Activated CD4-positive, alpha-beta T cell treated with anti-CD3 and anti-CD28 coated beads, Interleukin-2, amount 10 ng/mL, durations not matched to agents 7 days and 5 days (primary cell): ENCODE measurements around the gene RARG. TPM values are rescaled to one million over a fixed set of nuclear protein-coding genes. Genes with fewer than 3 reads are reported as not detected.

Experiments
- CTCF ChIA-PET: fragments of 350-600 bp; sonication (Branson Sonifier 250); formaldehyde crosslinking; loops from one replicate; lab custom pipeline; 2021; ENCODE audit warnings: antibody characterized with exemption; lab: Charles Lee
- POLR2A ChIA-PET: fragments of 350-600 bp; sonication (Branson Sonifier 250); formaldehyde crosslinking; loops from one replicate; lab custom pipeline; 2021; ENCODE audit warnings: antibody characterized with exemption; lab: Charles Lee
- DNase-seq: peaks from one replicate; pipeline ENCODE4 v3.0.0-alpha.2; 2020
- H3K27ac Mint-ChIP-seq: one replicate; pipeline ENCODE4 v1.8.0; 2021; ENCODE audit warnings: mild to moderate bottlenecking, moderate library complexity, mixed read lengths
- H3K27me3 Mint-ChIP-seq: one replicate; pipeline ENCODE4 v1.8.0; 2021; ENCODE audit warnings: mixed read lengths
- H3K36me3 Mint-ChIP-seq: one replicate; pipeline ENCODE4 v1.8.0; 2021; ENCODE audit warnings: low read depth, mixed read lengths
- H3K4me1 Mint-ChIP-seq: one replicate; pipeline ENCODE4 v1.8.0; 2021; ENCODE audit warnings: mixed read lengths
- H3K4me3 Mint-ChIP-seq: one replicate; pipeline ENCODE4 v1.8.0; 2021; ENCODE audit warnings: mild to moderate bottlenecking, moderate library complexity, mixed read lengths
- H3K9me3 Mint-ChIP-seq: one replicate; pipeline ENCODE4 v1.8.0; 2021; ENCODE audit warnings: mixed read lengths
- total RNA-seq, 2 experiments: library from RNA; stranded (reverse); gene quantifications; one replicate each; pipeline ENCODE4 v1.2.3, GENCODE V29; 2021

Gene RARG
- total RNA-seq, 2 experiments from 2014 or later: 58.3 to 59.7 TPM

GRCh38 chr12:53219956-53220693 is 11.9 kb downstream of the RARG start:
- H3K9me3 Mint-ChIP-seq: no peaks in the 10 kb centered on the region
- peak overlapping the region; percentile 92 for H3K27ac Mint-ChIP-seq
- POLR2A ChIA-PET: interaction anchor here (0.8 to 1.0 kb wide), 4 partner anchors 11 to 101 kb away, joined by 3 to 5 read pairs (median 4); partner anchors contain the start of genes AAAS and ESPL1
- H3K27me3 Mint-ChIP-seq: no peaks in the 10 kb centered on the region
- DNase-seq: peak; percentile 89
- peaks cover 74% of the 10 kb centered on the region for H3K4me1 Mint-ChIP-seq
- H3K36me3 Mint-ChIP-seq: peaks cover 39% of the 10 kb centered on the region
- CTCF ChIA-PET: interaction anchor here (0.5 to 12.6 kb wide), 17 partner anchors 8 to 379 kb away, joined by 3 to 117 read pairs (median 3); partner anchors contain the start of genes AAAS and ESPL1
- H3K4me3 Mint-ChIP-seq: peak overlapping the region; percentile 98

- peak; percentile 65 for DNase-seq
- H3K36me3 Mint-ChIP-seq: peaks cover 43% of the 10 kb centered on the region
These were observed 12.6 kb downstream of the RARG start for GRCh38 chr12:53219292-53219955.

GRCh38 chr12:53218551-53219291 is 13.3 kb downstream of the RARG start:
- no peaks in the 10 kb centered on the region for H3K27me3 Mint-ChIP-seq
- ChIA-PET CTCF (interaction anchor here (0.6 to 12.6 kb wide), 8 partner anchors 9 to 212 kb away, joined by 3 to 117 read pairs (median 4); partner anchors contain the start of genes ESPL1 and ITGB7), POLR2A (no interaction called here)
- H3K4me3 Mint-ChIP-seq: peak overlapping the region; percentile 98
- peaks cover 49% of the 10 kb centered on the region for H3K36me3 Mint-ChIP-seq
- peak overlapping the region; percentile 92 for H3K27ac Mint-ChIP-seq
- no peak for DNase-seq
- H3K4me1 Mint-ChIP-seq: peaks cover 74% of the 10 kb centered on the region
- no peaks in the 10 kb centered on the region for H3K9me3 Mint-ChIP-seq

More at GRCh38 chr12:53219292-53219955, 12.6 kb downstream of the RARG start:
- Mint-ChIP-seq H3K4me3 (peak overlapping the region; percentile 98), H3K27me3 (no peaks in the 10 kb centered on the region), H3K9me3 (no peaks in the 10 kb centered on the region), H3K4me1 (peaks cover 74% of the 10 kb centered on the region), H3K27ac (peak overlapping the region; percentile 92)
- CTCF ChIA-PET: interaction anchor here (0.5 to 12.6 kb wide), 15 partner anchors 8 to 380 kb away, joined by 3 to 117 read pairs (median 4); partner anchors contain the start of genes AAAS, ESPL1 and ITGB7
- POLR2A ChIA-PET: interaction anchor here (0.8 to 1.0 kb wide), 4 partner anchors 11 to 102 kb away, joined by 3 to 5 read pairs (median 4); partner anchors contain the start of genes AAAS and ESPL1

- Mint-ChIP-seq H3K27me3 (no peaks in the 10 kb centered on the region), H3K36me3 (peaks cover 57% of the 10 kb centered on the region), H3K4me1 (peaks cover 75% of the 10 kb centered on the region), H3K4me3 (peak overlapping the region; percentile 98), H3K9me3 (no peaks in the 10 kb centered on the region), H3K27ac (peak overlapping the region; percentile 89)
- POLR2A ChIA-PET: no interaction called here
- no peak for DNase-seq
- CTCF ChIA-PET: interaction anchor here (0.6 to 12.6 kb wide), 6 partner anchors 17 to 211 kb away, joined by 3 to 117 read pairs (median 4); partner anchors contain the start of genes AAAS and ESPL1
These were observed 14.1 kb downstream of the RARG start for GRCh38 chr12:53217931-53218307.

GRCh38 chr12:53217051-53217930 is 14.7 kb downstream of the RARG start:
- DNase-seq: no peak
- POLR2A ChIA-PET: no interaction called here
- Mint-ChIP-seq H3K9me3 (no peaks in the 10 kb centered on the region), H3K27me3 (no peaks in the 10 kb centered on the region), H3K27ac (peak overlapping the region; percentile 89), H3K4me3 (peak overlapping the region; percentile 98), H3K36me3 (peaks cover 63% of the 10 kb centered on the region), H3K4me1 (peaks cover 73% of the 10 kb centered on the region)
- CTCF ChIA-PET: interaction anchor here (0.9 to 12.6 kb wide), 11 partner anchors 12 to 104 kb away, joined by 3 to 117 read pairs (median 5); partner anchors contain the start of genes AAAS, ESPL1 and PFDN5

GRCh38 chr12:53215497-53215896 is 16.5 kb downstream of the RARG start:
- Mint-ChIP-seq H3K9me3 (no peaks in the 10 kb centered on the region), H3K36me3 (peaks cover 76% of the 10 kb centered on the region), H3K27me3 (no peaks in the 10 kb centered on the region), H3K27ac (peak overlapping the region; percentile 51), H3K4me1 (peaks cover 81% of the 10 kb centered on the region), H3K4me3 (no peak overlapping the region)
- CTCF ChIA-PET: interaction anchor here (0.8 to 12.6 kb wide), 13 partner anchors 10 to 106 kb away, joined by 3 to 117 read pairs (median 6); partner anchors contain the start of genes AAAS, CSAD, ESPL1 and PFDN5
- no peak for DNase-seq
- POLR2A ChIA-PET: no interaction called here

GRCh38 chr12:53214687-53215455 is 17.1 kb downstream of the RARG start:
- peaks cover 82% of the 10 kb centered on the region for H3K36me3 Mint-ChIP-seq
- peaks cover 85% of the 10 kb centered on the region for H3K4me1 Mint-ChIP-seq
- CTCF ChIA-PET: interaction anchor here (0.8 to 12.6 kb wide), 17 partner anchors 10 to 106 kb away, joined by 3 to 117 read pairs (median 9); partner anchors contain the start of genes AAAS, CSAD, ESPL1 and ZNF740
- no peaks in the 10 kb centered on the region for H3K9me3 Mint-ChIP-seq
- no peaks in the 10 kb centered on the region for H3K27me3 Mint-ChIP-seq
- no peak for DNase-seq
- H3K27ac Mint-ChIP-seq: peak overlapping the region; percentile 51
- no peak overlapping the region for H3K4me3 Mint-ChIP-seq
- POLR2A ChIA-PET: no interaction called here

GRCh38 chr12:53214221-53214620 is 17.8 kb downstream of the RARG start:
- peaks cover 91% of the 10 kb centered on the region for H3K4me1 Mint-ChIP-seq
- H3K9me3 Mint-ChIP-seq: no peaks in the 10 kb centered on the region
- peak overlapping the region; percentile 44 for H3K27ac Mint-ChIP-seq
- no peaks in the 10 kb centered on the region for H3K27me3 Mint-ChIP-seq
- ChIA-PET CTCF (interaction anchor here (0.9 to 12.6 kb wide), 30 partner anchors 9 to 513 kb away, joined by 3 to 117 read pairs (median 6); partner anchors contain the start of genes AAAS, CSAD, ESPL1 and RARG), POLR2A (no interaction called here)
- peaks cover 80% of the 10 kb centered on the region for H3K36me3 Mint-ChIP-seq
- no peak for DNase-seq
- H3K4me3 Mint-ChIP-seq: no peak overlapping the region

- ChIA-PET CTCF (interaction anchor here (0.6 to 12.6 kb wide), 44 partner anchors 9 to 513 kb away, joined by 3 to 117 read pairs (median 5); partner anchors contain the start of genes AAAS, CSAD, ESPL1 and PFDN5), POLR2A (no interaction called here)
- Mint-ChIP-seq H3K27ac (peak overlapping the region; percentile 37), H3K27me3 (no peaks in the 10 kb centered on the region), H3K9me3 (no peaks in the 10 kb centered on the region), H3K36me3 (peaks cover 79% of the 10 kb centered on the region), H3K4me1 (peaks cover 93% of the 10 kb centered on the region), H3K4me3 (no peak overlapping the region)
- peak; percentile 84 for DNase-seq
These were observed 18.7 kb downstream of the RARG start for GRCh38 chr12:53213348-53213747.

- H3K4me1 Mint-ChIP-seq: peaks cover 93% of the 10 kb centered on the region
- peak overlapping the region; percentile 37 for H3K27ac Mint-ChIP-seq
- no peaks in the 10 kb centered on the region for H3K9me3 Mint-ChIP-seq
- POLR2A ChIA-PET: no interaction called here
- no peak for DNase-seq
- H3K36me3 Mint-ChIP-seq: peaks cover 78% of the 10 kb centered on the region
- CTCF ChIA-PET: interaction anchor here (0.7 to 12.6 kb wide), 22 partner anchors 10 to 132 kb away, joined by 3 to 117 read pairs (median 5); partner anchors contain the start of genes AAAS, CSAD, ESPL1 and ZNF740
- no peak overlapping the region for H3K4me3 Mint-ChIP-seq
- H3K27me3 Mint-ChIP-seq: no peaks in the 10 kb centered on the region
These were observed 19.1 kb downstream of the RARG start for GRCh38 chr12:53212931-53213330.
